Stimulated activated CD4-positive, alpha-beta T cell treated with anti-CD3 and anti-CD28 coated beads, Interleukin-1b, Interleukin-23, amount 100 ng/mL, for 1 hour (primary cell): ENCODE results near the gene LRRC43.

Experiments
- DNase-seq, 2 donors: peaks; one replicate each; pipeline ENCODE4 v3.0.0-alpha.2; 2020; ENCODE audit warnings: low read depth in 2 of 2

The LRRC43 gene, protein sequence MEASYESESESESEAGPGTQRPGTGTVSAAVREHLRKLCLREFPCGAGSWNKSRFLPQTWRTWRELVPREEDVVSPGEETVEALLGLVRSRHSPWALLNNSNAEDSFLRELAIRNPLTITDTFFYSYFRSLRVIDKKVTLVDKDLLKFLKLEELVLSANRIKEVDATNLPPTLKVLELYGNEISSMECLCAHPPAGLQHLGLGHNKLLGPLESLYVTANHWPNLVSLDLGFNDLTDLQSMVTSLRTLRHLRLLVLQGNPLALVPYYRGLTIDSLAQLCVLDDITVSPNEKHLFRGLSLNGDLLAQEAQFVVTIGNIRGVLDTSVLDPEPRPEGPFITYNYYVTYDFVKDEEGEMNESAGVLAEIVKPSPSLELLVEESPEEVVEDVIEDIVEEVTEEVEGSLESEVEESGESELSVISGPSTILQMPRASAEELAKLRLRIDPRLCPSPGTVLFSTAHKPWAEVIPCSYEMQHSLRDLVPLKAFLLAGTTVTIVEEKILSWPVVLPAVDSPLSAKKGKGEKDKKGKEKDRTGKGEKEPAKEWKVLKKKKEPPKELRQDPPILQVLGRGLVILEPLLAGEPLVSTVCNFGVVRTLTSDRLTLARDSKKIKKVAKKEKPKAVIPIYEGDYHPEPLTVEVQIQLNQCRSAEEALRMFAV

DNA sequence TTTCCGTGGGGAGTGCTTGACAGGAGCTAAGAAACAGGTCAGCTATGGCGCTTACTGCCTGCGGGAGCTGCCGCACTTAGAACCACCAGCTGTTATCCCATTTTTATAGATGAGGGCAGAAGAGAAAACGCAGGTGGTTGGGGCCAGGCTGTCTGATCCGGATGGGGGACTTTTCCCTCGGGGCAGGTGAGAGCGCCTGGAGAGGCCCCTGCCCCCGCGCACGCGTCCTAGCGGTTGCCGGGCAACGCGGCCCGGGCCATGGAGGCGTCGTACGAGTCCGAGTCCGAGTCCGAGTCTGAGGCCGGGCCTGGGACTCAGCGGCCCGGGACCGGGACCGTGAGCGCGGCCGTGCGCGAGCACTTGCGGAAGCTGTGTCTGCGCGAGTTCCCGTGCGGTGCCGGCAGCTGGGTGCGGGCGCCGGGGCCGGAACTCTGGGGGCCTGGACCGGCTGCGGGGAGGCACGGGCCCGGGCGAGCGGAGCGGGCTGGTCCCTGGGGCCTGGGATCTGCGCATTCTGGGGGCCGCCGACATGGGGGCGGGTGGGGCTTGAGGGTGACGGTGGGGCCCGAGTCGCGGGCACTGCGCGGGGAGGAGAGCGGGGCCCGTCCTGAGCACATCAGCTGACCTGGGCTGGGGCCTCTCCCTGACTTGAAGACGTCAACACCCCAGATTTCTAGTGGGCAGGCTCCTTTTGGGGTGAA, at the start of gene LRRC43:
Gene LRRC43 (plus strand): TSS at position 237 of the 701 bp plus-strand sequence. CDS start 22 bp downstream, at position 259.
- no peak for DNase-seq

DNA sequence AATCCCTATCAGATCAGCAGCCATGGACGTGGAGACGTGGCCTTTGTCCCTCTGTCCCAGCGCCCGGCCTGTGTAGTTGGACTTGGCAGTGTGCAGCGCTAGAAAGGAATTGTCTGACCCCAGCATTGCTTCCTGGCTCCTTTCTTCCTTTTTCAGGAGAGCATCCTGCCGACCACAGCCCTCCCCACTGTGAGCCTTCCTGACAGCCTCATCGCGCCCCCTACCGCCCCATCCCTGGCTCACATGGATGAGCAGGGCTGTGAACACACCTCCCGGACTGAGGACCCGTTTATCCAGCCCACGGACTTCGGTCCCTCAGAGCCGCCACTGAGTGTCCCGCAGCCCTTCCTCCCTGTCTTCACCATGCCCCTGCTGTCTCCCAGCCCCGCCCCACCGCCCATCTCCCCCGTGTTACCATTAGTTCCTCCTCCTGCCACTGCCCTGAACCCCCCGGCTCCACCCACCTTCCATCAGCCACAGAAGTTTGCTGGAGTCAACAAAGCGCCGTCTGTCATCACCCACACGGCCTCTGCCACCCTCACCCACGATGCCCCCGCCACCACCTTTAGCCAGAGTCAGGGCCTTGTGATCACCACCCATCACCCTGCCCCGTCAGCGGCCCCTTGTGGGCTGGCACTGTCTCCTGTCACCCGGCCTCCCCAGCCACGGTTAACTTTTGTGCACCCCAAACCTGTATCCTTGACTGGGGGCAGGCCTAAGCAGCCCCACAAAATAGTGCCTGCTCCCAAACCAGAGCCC, 49.6 kb upstream of the LRRC43 start:
- no peak for DNase-seq

DNA sequence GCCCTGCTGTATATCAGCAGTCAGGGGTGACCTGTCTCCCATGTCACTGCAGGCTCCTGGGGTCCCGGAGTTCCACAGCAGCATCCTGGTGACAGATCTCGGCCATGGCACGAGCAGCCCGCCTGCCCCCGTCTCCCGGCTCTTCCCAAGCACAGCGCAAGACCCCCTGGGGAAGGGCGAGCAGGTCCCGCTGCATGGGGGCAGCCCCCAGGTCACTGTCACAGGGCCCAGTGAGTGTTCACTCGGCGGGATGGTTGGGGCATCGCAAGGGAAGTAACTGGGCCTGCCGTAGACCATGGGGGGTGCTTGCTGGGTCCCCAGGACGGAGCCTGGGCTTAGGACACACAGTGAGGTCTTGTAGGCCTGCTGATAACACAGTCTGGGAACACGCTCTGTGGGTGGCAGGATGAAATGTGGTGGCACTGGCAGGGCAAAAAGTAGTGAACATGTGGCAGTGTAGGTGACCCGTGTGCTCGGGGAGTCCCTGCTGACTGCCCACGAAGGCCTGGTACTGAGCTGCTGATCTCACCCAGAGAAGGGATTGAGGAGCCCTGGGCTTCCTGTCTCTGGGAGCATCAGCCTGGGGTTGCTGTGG, 47.4 kb upstream of the LRRC43 start:
- DNase-seq = no peak

DNA sequence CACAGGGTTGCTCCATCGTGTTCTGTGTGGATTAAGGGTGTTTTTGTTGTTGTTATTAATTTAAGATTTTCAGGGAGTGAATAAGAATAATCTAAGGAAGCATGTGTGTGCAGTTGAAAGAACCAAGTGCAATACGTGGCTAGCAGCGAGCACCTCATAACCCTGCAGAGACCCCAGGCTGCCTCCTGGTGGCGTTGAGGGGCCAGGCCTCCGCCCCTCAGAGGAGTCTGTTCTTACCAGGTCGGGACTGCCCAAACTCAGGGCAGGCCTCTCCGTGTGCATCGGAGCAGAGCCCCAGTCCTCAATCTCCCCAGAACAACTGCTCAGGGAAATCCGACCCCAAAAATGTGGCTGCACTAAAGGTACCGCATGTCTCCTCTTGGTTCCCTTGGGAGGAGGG, 45.7 kb upstream of the LRRC43 start:
- DNase-seq = no peak

DNA sequence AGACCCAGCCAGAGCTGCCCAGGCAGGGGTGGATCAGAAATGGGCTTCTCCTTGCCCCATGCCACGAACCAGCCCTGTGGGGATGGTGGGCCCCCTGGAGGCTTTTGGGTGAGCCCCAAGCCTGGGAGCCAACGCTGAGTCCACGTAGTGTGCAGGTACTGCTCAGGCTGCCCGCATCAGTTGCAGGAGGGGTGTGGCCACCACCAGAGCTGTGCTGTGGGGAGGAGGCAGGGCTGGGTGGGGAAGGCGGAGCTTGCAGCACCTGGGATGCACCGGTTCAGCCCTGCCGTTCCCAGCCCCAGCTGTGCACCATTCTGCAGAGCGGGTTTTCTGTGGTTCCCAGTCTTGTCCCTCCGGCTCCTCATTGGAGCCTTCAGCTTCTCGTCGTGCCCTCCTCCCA, 45.2 kb upstream of the LRRC43 start:
- DNase-seq = no peak

DNA sequence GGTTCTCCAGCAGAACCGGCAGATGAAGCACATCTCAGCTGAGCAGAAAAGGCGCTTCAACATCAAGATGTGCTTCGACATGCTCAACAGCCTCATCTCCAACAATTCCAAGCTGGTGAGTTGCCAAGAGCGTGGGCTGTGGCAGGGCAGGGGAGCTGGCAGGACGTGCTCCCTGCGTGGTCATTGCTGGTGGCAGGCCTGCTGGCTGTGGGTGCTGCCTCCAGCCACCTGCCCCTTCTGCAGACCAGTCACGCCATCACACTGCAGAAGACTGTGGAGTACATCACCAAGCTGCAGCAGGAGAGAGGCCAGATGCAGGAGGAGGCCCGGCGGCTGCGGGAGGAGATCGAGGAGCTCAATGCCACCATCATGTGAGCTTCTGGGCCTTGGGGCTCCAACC, 44.7 kb upstream of the LRRC43 start:
- no peak for DNase-seq

DNA sequence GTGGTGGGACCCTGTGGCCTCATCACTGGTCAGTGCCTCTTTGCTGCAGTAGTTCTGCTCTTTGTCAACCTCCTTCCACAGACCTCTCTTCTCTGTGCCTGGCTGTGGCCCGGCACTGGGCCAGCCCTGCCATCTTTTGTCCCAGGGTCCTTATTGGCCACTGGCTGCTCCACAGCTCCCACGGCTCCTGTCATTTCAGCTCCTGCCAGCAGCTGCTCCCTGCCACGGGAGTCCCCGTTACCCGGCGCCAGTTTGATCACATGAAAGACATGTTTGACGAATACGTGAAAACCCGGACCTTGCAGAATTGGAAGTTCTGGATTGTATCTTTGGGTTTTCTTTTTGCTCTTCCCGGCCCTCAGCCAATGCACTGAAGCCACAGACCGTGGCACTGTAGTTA, 44.3 kb upstream of the LRRC43 start:
- no peak for DNase-seq

DNA sequence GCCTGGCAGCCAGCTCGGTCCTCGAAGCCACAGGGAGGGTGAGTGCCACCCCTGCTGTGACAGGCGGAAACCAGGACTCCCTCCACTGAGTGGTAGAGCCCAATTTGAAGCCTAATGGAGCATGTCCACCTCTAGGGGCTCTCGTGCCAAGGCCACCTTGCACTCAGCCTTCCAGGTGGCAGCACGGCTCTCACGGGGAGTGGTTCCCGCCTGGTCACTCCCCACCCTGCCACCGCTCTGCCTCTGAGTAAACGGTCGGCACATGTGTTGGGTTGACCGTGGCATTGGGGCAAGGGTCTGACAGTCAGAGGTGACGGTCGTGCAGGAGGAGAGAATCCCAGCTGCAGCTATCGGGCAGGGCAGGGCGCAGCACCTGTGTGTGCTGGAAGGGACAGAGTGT, 43.7 kb upstream of the LRRC43 start:
- no peak for DNase-seq

DNA sequence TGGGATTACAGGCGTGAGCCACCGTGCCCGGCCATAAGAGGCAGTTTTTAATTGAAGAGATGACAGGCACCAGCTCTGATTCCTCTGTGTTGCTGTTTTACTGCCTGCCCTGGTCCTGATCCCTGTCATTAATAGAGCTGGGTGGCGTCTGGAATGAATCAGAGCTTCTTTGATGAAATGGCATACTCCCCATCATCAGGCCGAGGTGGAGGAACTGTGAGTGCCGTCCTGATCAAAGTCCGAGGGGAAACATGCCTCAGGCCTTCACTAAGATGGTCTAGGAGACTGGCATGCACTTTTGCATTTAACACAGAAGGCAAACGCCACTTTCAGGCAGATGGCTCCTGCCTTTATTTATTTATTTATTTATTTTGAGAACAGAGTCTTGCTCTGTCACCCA, 43.0 kb upstream of the LRRC43 start:
- no peak for DNase-seq

DNA sequence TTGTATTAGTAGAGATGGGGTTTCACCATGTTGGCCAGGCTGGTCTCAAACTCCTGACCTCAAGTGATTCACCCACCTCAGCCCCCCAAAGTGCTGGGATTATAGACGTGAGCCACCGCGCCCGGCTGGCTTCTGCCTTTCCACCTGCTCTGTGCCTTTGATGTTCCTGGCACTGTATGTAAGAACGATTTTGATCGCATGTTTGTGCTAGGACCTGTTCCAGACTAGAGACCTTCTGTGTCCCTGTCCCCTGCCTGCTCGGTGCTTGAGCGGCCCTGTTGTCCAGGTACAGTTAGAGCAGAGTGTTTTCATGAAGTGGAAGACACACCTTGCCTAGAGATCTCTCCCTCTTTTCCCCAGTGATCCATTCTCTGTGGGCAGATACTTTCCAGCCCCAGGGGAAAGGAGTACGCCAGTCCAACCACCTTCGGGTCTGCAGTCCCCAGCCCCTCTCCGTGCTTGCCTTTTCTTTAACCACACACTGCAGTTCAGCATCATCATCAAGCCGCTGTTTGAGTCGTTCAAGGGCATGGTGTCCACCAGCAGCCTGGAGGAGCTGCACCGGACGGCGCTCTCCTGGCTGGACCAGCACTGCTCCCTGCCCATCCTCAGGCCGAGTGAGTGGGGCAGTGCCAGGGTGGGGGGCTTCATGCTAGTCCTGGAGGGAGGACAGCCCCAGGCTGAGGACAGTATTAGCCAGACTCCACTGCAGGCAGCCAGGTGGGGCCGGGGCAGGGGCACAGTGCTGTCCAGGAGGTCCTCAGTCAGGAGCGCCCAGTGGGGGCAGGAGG, 42.3 kb upstream of the LRRC43 start:
- no peak for DNase-seq

DNA sequence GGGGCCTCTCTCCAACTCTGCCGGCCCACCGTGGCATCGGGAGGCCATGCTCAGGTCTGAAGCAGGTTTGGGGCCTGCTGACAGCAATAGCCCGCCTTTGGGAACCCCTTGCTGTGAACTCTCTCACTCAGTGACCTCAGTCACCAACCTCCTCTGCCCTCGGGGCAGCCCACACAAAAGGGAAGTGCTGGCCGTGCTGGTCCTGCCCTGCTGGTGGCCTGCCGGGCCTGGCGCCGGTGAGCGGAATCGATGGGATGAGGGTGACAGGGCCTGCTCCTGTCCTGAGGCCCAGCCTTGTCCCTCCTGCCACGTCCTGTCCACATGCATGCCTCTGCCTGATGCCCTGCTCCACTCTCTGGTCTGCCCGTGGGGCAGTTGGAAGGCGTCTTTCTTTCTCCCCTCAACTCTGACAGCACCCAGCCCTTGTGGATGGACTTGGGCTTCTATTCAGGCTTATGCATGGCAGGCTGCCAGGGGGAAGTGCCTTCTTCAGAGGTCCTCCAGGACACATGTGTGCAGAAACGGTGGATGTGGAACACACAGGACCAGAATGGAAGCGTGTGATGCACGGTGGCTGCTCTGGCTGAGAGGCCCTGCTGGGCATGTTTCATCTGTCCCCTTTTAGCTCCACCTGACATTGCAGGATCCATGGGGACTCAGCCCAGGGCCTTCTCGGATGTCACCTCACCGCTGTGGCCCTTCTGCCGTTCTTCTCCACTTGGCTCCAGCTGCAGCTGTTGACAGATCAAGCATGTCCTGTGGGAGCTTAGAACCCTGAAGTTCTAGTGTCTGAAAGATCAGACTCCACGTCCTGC, 40.8 kb upstream of the LRRC43 start:
- DNase-seq = no peak

DNA sequence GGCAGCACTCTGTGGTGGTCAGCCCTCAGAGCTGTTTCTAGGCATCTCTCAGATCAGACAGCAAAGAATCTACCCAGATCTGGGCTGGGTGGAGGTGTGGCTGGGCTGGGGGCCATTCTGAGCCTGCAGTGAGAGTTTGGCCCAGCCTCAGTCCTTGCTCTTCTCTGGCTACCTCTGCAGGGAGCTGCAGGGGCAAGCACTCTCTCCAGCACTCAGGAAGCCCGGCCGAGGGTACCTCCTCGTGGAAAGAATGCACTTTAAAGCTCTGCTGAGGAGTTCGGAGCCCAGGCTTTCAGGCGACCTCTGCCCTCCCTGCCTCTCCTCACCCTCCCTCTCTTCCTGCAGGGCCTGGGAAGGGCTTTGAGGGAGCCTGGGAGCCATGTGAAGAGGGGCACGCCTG, 40.1 kb upstream of the LRRC43 start:
- DNase-seq = no peak

DNA sequence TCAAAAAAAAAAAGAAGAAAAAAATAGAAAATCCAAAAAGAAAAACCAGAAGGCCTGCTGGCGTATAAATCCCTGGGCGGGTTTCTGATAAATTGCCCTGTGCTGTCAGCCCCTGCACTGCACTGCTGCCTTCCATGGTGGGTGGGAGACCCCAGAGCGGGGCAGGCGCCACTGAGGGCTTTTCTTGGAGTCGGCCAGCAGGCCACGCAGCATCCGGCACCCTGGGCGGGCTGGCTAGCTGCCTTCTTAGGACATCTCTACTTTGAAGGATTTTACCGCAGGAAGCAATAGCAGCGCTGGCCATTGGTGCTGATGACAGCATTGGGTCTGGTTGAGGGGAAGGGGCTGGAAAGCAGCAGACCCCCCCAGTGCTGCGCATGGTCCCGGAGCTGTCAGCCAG, 38.0 kb upstream of the LRRC43 start:
- DNase-seq = no peak

DNA sequence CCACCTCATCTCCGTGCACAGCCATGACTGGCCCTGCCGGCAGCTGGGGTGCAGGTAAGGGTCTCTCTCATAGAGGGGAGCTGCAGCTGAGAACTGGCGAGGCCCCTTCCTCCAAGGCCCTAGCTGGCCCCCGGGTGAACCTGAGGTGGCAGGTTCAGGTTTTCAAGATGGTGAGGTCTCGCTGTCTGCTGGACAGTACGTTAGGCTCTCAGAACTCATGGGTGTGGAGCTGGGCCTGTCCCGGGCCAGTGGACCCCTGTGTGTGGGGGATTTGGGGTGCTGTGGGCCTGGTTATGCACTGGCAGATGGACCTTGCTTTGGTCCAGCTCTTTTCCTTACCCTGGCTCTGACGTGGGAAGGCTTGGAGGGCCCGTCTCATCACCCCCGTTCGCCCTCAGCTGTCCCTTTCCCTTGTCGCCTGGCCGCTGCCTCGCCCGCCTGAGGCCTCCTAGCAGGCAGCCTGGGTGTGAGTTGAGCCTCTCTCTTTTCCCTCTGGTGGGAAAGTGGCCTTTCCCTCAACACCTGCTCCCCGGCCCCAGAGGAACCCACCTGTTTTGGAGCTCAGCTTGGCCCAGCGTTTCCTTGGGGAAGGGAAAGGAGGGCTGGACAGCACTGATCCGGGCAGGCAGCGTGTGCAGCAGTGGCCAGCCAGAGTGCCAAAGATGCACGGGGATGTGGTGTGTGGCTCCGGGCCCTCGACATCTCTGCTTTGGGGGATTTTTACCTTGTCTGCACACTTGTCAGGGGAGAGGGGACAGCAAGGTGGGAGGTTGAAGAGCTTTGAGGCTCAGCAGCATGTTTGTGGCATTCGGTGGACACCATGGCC, 37.2 kb upstream of the LRRC43 start:
- DNase-seq = no peak

DNA sequence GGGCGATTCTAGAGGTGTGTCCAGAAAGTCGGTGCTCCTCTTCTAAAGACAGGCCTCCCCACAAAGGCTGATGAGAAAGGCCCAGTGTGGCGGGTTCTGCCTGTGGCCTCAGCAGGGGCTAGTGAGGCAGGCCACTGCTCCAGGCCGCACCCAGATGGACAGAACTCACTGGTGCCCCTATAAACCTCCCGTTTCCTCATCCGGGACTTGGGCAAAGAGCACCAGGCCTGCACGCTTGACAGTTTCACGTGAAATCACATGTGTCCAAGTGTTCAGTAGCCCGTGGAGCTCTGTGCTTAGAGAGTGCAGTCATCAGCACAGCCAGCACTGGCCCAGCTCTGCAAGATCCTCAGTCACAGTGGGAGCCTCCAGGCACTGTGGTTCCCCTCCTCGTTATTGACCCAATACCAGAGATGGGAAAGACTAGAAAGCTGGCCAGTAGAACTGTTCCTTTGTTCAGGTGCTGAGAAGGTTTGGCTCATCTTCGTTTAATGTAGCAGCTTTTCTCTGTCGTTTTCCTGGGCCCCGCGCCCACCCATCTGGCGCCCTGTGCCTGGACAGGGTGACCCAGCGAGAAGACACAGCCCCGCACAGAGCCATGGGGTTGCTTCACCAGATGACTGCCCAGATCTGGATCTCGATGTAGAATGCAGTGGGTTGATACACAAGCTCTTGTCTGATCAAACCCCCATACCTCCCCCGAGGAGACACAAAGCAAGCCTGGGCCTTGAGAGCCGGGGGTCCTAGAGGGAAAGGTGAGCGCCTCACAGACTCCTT, 35.2 kb upstream of the LRRC43 start:
- no peak for DNase-seq

DNA sequence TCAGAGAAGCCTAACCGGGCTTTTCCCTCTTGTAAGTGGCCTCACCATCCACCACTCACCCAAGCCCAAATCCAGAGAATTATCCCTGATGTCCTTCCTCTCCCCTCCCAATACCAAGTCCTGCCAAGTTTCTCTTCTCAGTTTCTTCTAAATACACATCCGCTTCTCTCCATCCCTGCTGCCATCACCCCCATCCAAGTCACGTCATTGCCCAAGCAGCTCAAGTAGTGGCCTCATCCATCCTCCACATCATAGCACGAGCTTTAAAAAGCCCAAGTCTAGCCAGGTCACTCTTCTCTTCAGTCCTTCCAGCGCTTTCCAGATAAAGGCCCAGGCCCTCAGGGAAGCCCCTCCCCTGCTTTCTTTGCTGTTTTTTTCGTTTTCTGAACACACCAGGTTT, 34.3 kb upstream of the LRRC43 start:
- DNase-seq = no peak

DNA sequence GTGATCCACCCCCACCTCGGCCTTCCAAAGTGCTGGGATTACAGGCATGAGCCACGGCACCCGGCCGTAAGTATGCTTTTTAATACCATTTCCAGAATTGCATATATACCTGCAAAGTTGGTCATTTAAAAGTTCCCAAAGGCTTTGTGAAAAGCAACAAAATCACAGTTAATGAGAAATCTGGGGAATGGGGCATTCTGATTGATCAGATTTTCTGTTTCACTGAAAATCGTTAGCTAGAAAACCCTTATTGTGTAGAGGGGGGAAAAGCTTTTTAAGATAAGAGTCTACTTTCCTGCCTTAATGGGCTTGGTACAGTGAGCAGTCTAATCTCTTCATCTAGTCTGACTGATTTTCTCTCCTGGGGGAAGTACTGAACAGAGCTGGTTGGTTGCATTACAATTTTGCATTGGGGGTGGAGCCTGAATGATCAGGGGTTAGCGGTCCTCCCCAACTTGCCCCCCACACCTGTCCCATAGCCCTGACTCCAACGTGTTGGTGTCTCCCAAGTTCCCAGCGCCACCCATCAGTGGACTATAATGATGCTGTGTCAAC, 32.7 kb upstream of the LRRC43 start:
- no peak for DNase-seq

DNA sequence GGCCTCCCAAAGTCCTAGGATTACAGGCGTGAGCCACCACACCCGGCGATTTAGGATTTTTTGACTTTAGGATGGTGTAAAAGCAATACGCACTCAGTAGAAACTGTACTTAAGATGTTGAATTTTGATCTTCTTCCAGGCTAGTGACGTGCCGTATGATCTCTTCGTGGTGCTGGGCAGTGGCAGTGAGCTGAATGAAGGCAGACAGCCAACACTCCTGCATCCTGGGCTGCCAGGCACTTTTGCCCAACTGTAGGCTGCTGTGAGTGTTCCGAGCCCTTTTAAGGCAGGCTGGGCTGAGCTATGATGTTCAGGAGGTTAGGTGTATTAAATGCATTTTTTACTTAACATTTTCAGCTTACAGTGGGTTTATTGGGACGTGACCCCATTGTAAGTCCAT, 30.2 kb upstream of the LRRC43 start:
- no peak for DNase-seq
